T-helper 9 cell (primary cell): ENCODE measurements around the gene GNG7.

ENCODE experiments used
- DNase-seq: peaks from one replicate; pipeline ENCODE4 v3.0.0-alpha.2; 2020
- total RNA-seq, 2 donors: gene quantifications; one replicate each; lab custom pipeline; 2026; lab: John Stamatoyannopoulos, UW

GNG7 gene
- total RNA-seq = 2.6 to 2.9 reads per million in 2 donors

DNA sequence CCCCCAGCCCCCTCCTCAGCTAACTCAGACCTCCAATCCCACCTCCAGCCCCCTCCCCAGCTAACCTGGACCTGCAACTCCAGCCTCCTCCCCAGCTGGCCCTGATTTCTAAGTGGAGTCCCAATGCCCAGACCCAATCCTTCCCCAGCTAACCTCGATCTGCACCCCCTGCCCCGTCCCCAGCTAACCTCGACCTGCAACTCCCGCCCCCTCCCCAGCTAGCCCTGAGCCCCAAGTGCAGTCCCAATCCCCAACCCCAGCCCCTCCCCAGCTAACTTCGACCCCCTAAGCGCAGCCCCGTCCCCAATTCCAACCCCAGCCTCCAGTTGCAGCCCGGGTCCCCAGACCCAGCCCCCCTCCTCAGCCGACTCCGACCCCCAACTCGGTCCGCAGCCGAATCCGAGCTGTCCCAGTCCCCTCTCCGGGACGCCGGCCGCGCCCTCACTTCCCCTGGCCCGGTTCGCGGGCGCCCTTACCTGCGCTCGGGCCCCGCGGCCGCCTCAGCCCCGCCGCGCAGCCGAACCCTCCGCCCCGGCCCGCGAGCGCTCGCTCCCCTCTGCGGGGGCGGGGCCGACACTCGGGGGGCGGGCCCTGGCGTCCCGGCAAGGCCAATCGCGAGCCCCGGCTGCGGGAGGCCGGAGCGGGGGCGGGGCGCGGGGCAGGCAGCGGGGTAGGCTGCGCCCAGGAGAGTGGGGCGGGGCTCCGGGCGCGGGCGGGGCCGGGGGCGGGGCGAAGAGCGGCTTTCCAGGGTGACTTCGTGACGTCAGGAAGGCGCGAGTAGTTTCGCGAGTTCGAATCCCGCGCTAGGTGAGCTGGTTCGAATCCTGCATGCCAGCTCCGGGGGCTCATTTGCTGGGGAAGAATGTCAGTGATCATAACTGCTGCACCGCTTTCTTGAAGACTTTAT lies at the start of gene GNG7:
Gene GNG7, minus strand, starts transcription at position 525 of the 907 bp plus-strand sequence. CDS start 182,006 bp downstream, outside the sequence.
- peak; percentile 96 for DNase-seq

DNA sequence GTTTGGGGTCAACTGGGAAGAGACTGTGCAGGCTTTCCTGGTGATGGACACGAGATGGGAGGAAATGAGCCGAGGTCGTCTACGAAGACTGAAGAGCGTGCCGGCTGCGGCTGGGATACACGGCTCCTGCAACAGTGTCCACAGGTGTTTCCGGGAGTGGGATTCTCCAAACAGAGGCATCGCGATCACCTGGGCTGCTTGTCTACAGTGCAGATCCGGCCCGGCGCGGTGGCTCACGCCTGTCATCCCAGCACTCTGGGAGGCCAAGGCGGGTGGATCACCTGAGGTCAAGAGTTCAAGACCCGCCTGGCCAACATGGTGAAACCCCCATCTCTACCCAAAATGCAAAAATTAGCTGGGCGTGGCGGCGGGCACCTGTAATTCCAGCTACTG lies 48.9 kb upstream of the GNG7 start:
- no peak for DNase-seq

- DNase-seq = no peak
Observed at GRCh38 chr19:2750808-2751437, 48.4 kb upstream of the GNG7 start.

DNA sequence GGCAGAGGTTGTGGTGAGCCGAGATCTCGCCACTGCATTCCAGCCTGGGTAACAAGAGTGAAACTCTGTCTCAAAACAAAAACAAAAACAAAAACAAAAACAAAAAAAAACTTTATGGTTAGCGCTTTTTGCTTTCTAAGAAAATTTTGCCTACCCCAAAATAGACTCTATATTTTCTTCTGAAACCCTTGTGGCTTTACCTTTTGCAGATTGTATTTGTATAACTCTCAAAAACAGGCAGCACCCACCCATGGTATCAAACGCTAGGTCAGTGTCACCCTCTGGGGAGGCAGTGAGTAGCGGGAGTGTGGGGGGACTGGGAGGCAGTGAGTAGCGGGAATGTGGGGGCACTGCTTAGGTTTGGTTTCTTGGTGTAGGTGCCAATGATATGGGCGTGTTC lies 44.9 kb upstream of the GNG7 start:
- DNase-seq = no peak

DNA sequence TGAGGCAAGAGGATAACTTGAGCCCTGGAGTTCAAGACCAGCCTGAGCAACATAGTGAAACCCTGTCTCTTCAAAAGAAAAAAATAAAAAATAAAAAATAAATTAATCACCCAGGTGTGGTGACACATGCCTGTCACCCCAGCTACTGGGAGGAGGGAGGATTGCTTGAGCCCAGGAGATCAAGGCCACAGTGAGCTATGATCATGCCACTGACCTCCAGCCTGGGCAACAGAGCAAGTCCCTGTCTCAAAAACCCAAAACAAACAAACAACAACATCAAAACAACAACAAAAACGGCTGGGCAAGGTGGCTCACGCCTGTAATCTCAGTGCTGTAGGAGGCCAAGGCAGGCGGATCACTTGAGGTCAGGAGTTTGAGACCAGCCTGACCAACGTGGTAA lies 41.6 kb upstream of the GNG7 start:
- no peak for DNase-seq

DNA sequence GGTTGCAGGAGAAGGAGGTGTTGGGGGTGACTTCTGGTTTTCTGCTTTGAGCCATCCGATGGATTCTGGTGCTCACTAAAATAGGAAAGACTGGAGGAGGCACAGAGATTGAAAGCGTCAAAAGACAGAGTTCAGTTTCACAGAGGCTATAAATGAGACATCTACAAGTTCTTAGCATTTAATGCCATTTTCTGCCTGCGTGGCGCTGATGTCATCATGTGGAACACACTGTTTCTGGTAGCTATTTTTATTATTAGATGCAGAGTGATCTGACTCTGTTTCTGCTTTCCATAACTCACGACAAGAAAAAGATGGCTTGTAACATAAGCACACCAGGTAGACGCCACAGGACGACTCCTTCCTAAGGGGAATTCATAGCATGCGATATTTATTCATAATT lies 40.6 kb upstream of the GNG7 start:
- no peak for DNase-seq

DNA sequence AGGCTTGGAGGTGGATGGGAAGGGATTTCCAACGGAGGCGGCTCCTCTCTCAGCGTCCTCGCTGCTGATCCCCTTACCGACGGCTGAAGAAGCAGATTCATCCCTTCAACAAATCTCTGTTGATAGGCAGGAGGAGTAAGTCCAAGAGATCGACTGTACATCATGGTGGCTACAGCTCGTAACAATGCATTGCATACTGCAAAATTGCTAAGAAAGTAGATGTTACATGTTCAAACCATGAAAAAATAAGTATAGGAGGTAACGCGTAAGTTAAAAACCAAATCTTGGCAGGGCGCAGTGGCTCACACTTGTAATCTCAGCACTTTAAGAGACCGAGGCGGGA lies 37.8 kb upstream of the GNG7 start:
- DNase-seq = no peak

GRCh38 chr19:2739602-2740313 lies 37.3 kb upstream of the GNG7 start, which contains the start of gene SLC39A3:
Gene SLC39A3, minus strand, starts transcription at chr19:2740017. Its CDS starts 2,760 bp downstream, at chr19:2737257.
- DNase-seq = peak; percentile 99

DNA sequence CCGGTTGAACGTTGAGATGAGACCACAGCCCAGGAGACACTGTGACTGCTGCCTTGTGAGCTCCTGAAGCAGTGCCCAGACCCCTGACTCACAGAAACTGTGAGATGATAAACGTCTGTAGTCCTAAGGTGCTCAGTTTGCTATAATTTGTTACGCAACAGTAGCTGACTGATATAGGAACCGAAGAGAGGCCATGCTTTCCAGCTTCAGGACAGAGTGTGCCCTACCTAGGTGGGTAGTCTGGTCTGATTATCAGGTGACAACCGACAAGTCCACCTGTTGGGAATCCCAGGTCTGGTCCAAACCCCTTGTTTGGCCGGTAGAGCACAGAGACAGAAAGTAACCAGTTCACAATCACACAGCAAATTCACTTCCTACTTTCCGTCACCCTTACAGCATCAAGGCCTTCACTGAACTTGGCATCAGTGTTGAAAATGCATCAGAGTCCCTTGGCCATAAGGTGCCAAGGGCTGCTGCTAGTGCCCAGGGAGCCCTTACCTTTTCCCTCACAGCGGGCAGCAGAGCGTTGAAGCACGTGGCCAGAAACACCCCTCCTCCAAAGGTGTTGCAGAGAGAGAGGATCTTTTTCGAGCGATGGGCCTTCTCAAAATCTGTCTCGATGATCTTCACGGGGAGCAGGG lies 34.2 kb upstream of the GNG7 start:
- no peak for DNase-seq

- DNase-seq = no peak
Observed at GRCh38 chr19:2735374-2735773, 32.9 kb upstream of the GNG7 start.

- DNase-seq = no peak
Observed at GRCh38 chr19:2734589-2735288, 32.2 kb upstream of the GNG7 start.

DNA sequence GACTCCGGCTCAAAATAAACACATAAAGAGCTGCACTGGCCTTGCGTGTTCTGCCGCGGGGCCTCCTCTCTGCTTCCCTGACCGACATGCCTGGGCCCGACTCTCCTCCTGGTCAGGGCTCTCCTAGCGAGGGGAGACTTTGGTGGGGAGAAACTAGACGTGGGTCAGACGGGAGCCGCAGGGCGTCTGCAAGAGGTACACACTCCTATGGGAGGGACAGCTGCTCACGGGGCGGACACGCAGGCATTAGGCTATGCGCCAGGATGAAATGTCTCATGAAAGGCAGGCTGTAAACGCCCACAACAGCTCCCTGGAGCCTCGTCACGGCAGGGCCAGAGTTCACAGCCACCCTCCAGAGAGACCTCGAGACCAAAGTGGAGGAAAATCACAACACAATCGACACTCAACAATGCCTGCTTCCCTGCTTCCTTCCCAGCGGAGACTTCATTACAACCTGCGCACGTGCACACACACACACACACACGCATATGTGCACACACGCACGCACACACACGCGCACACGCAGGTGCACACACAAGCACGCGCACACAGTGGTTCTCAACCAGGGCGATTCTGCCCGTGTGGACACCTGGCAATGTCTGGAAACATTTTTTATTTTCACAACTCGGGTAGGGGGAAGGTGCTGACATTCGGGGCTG lies 31.6 kb upstream of the GNG7 start:
- DNase-seq = no peak

DNA sequence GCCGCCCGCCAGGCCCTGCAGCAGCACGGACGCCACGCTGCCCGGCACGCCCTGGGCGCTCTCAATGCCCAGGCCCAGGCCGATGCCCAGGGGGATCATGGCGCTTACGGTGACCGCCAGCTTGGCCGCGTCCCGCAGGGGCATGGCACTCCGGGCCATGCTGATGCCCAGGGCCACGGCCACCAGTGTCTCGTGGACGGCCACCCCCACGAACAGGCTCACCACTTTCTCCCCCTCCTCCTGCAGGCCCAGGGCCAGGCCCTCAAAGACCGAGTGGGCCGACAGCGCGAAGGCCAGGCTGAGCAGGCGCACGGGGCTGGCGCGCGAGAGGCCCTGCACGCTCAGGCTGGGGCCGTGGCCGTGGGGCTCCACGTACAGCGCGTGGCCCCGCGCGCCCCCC lies 30.4 kb upstream of the GNG7 start:
- no peak for DNase-seq

GRCh38 chr19:2732157-2732725 lies 29.7 kb upstream of the GNG7 start:
- no peak for DNase-seq

DNA sequence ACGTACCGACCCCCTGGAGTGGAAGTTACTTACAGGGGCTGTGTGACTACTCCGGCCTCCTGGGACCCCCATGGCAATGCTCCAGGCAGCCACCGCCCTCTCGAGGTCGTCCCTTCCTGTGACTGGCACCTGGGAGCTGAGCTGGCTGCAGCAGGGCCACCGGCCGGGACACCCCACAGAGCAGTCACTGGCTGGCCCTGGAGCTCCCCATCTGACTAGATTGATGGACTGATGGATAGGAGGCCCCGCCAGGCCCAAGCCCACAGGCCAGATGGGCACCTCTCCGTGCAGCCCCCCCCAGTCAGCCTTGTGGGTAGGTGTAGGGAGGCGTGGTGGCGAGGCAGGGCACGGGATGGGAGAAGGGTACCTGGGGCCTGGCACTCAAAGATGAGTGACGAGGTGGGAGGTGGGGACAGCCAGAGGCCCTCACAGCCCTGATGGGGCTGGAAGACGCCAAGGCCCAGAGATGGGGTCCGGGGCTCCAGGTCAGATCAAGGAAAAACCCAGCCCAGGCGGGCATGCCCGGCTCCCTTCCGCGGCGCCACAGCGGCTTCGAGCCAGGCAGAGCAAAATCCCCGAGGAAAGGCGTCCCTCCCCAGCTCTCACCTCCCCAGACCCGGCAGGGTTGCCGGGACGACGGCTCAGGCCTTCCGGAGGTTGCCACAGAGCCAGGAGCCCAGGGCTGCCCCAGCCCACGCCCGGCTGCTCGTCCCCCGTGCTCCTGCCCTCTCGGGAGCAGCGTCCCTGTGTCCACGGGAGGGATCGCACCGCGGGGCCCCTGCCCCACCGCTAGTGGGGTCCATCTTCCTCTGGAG lies 28.9 kb upstream of the GNG7 start:
- DNase-seq = no peak

DNA sequence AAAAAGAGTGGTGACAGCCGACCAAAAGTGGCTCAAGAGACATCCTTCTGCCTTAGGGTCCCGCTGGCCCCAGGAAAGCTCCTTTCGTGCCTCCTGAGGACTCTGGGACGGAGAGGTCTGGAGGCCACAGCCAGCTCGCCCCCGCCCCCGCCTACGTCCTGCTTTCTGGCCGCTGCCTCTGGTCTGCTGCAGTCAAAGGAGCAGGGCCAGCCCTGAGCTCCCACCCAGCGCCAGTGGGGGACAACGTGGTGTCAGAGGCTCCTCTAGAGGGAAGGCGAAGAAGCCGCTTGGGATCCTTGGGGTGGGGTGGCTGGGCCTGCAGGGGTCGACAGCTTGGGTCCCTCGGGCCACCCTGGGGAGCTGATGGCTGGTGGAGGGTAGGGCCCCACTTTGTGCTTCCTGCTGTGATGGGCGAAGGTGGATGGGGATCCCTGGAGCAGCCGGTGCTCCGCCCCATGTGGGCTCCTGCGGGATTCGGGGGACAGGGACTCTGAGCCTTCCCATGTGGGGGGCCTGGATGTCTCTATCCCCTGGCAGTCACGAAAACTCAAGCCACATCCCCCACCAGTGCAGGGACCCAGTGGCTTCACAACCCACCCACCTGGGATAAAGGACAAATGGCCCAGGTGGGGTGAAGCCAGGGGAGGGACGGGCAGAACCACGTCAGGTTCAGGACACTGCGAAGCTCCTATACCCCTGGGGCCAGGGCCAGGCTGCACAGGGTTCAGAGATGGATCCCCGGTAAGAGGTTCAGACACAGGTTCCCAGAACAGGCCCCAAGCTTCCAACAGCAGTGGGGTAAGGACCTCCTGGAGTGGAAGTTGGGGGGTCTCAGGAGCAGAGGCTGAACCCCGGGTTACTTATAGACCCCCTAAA lies 27.7 kb upstream of the GNG7 start:
- no peak for DNase-seq

- DNase-seq = no peak
Observed at GRCh38 chr19:2728783-2729387, 26.4 kb upstream of the GNG7 start.

- no peak for DNase-seq
Observed at GRCh38 chr19:2727640-2727944, 25.1 kb upstream of the GNG7 start.
